ENCODE data around the gene AR. TPM values are rescaled to one million over a fixed set of nuclear protein-coding genes. Genes with fewer than 3 reads are reported as not detected.

AR gene
- 10.9 and 16.0 TPM in 2 replicates for total RNA-seq
- polyA plus RNA-seq = 8.3 and 9.3 TPM in 2 replicates
- 4.5 and 4.8 TPM in 2 replicates for polyA plus RNA-seq (2011; cell fraction: cytosol; rRNA removed)
- 15.6 and 16.0 TPM in 2 replicates for polyA plus RNA-seq (2011; cell fraction: nucleus; rRNA removed)
- 8.1 and 9.1 TPM in 2 replicates for polyA plus RNA-seq (2012)
- polyA minus RNA-seq = 36.4 and 43.0 TPM in 2 replicates
- polyA minus RNA-seq (2011; cell fraction: cytosol; rRNA and poly(A)+ RNA removed) = not detected
- polyA minus RNA-seq (2011; cell fraction: nucleus; rRNA and poly(A)+ RNA removed) = 36.0 and 44.5 TPM in 2 replicates
- percentile 77 among the genes with signal in this experiment for Bru-seq, nascent RNA
- percentile 51 among the genes with signal in this experiment for BruChase-seq, experiment 1, labeled RNA remaining after a 6-hour chase
- percentile 52 among the genes with signal in this experiment for BruChase-seq, experiment 2, labeled RNA remaining after a 2-hour chase
- long read RNA-seq, partial matches to known transcripts = 0 of 12 reads
- long read RNA-seq, other reads (novel, unspliced or antisense) = 12 of 12 reads

DNA sequence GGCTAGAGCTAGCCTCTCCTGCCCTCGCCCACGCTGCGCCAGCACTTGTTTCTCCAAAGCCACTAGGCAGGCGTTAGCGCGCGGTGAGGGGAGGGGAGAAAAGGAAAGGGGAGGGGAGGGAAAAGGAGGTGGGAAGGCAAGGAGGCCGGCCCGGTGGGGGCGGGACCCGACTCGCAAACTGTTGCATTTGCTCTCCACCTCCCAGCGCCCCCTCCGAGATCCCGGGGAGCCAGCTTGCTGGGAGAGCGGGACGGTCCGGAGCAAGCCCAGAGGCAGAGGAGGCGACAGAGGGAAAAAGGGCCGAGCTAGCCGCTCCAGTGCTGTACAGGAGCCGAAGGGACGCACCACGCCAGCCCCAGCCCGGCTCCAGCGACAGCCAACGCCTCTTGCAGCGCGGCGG, at the start of gene AR:
AR (plus strand) TSS at position 204 of the 400 bp plus-strand sequence. CDS start 1,126 bp downstream, outside the sequence.
- BruUV-seq (replicated peaks) = no TSS peak
- Histone ChIP-seq H3K27me3 (ENCODE audit: control insufficient read depth in 2 of 2, insufficient read depth in 2 of 2, low read length in 2 of 2) (no peaks in the 10 kb centered on the region), H3K9ac (replicated peaks; ENCODE audit: extremely low read depth, insufficient read depth, low read length) (peak within 1 kb of the TSS; percentile 44), H3K4me2 (ENCODE audit: insufficient read depth, low read length) (peak within 1 kb of the TSS; percentile 86), H3K36me3 (ENCODE audit: control insufficient read depth in 2 of 2, extremely low read depth in 1 of 2, insufficient read depth in 2 of 2, low read length in 2 of 2) (no peaks in the 10 kb centered on the region), H3K9me1 (replicated peaks; ENCODE audit: control insufficient read depth, extremely low read depth, insufficient read depth, low read length) (no peaks in the 10 kb centered on the region), H2AFZ (ENCODE audit: low read depth, low read length) (peak within 1 kb of the TSS; percentile 48), H4K20me1 (replicated peaks; ENCODE audit: control insufficient read depth, extremely low read depth, insufficient read depth, low read length) (no peaks in the 10 kb centered on the region), H3K4me1 (ENCODE audit: control insufficient read depth, extremely low read depth, insufficient read depth, low read length) (peaks cover 13% of the 10 kb centered on the region), H3K27ac (ENCODE audit: insufficient read depth, low read depth, low read length) (no peak within 1 kb of the TSS), H3K4me3 (replicated peaks in 1 of 3; ENCODE audit: insufficient read depth in 1 of 3, low read depth in 1 of 3, low read length in 3 of 3) (peak within 1 kb of the TSS; percentile 26 to 72 (median 61)), H3K79me2 (ENCODE audit: control insufficient read depth, insufficient read depth, low read length) (peaks cover 1% of the 10 kb centered on the region), H3K9me3 (replicated peaks; ENCODE audit: control insufficient read depth, insufficient read depth, low read length) (no peaks in the 10 kb centered on the region)
- FAIRE-seq (peak; percentile 82), DNase-seq (ENCODE audit: low read depth, low spot score) (peak; percentile 72)
- intact Hi-C loops (cut with micrococcal nuclease) = loop anchor here (2.0 to 10.0 kb wide), 2 partner anchors 71 to 471 kb away; no protein-coding TSS in a partner anchor
- ChIA-PET CTCF (no interaction called here), POLR2A (interaction anchor here (0.6 kb wide), 1 partner anchor 182 kb away, joined by 3 read pairs; no protein-coding TSS in a partner anchor)
- TF ChIP-seq GATA2 (IDR thresholded peaks at IDR 0.05; ENCODE audit: insufficient read depth, insufficient read length, low read depth, low read length) (no peak), POLR2A (IDR thresholded peaks at IDR 0.05; ENCODE audit: low read depth, low read length) (no peak), FOS (IDR thresholded peaks at IDR 0.05; ENCODE audit: borderline replicate concordance, insufficient read depth, low read length) (no peak), JUN (IDR thresholded peaks at IDR 0.05; ENCODE audit: borderline replicate concordance, insufficient read depth, insufficient read length, low read depth) (no peak), CTCF (IDR thresholded peaks at IDR 0.05; ENCODE audit: extremely low read depth in 1 of 2, insufficient read depth in 1 of 2, low read depth in 1 of 2, low read length in 2 of 2) (no peak), MYC (IDR thresholded peaks at IDR 0.05; ENCODE audit: low read depth, low read length) (no peak), POLR2AphosphoS5 (IDR thresholded peaks at IDR 0.05; ENCODE audit: insufficient read depth, low read depth, low read length) (no peak), EZH2 (IDR thresholded peaks at IDR 0.05; ENCODE audit: borderline replicate concordance, low read depth, low read length, severe bottlenecking) (no peak)
- TF ChIP-seq, protein P1, sequence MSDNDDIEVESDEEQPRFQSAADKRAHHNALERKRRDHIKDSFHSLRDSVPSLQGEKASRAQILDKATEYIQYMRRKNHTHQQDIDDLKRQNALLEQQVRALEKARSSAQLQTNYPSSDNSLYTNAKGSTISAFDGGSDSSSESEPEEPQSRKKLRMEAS (IDR thresholded peaks at IDR 0.05; ENCODE audit: insufficient read depth, insufficient read length) = no peak
- dilution Hi-C loops (cut with MboI; ENCODE audit: extremely low pct_ligation_motif_present, low sequenced_read_pairs) = no loop called here
